GM12878 (cell line): ENCODE results near the gene S1PR3. TPM values are rescaled to one million over a fixed set of nuclear protein-coding genes. Genes with fewer than 3 reads are reported as not detected.

Experiments used
- ATAC-seq: fragments of 200-7000 bp; cut with Tn5 transposase; 3 replicates; pipeline ENCODE4 v1.9.1; 2020; ENCODE audit warnings: mild to moderate bottlenecking, moderate library complexity
- BruUV-seq: library from RNA; stranded (reverse); fragments of 400-500 nt; replicated peaks from 2 replicates; lab custom pipeline; 2021; lab: Mats Ljungman, UMichigan
- CTCF ChIA-PET: fragments of 300-600 bp; sonication (Branson Sonifier 250); formaldehyde crosslinking; extraction: SDS; loops from one replicate; lab custom pipeline; 2021; ENCODE audit warnings: inconsistent platforms; lab: Yijun Ruan, JAX
- POLR2A ChIA-PET: fragments of 350-600 bp; formaldehyde crosslinking; extraction: SDS; loops from one replicate; lab custom pipeline; 2021; ENCODE audit warnings: inconsistent platforms; lab: Charles Lee
- RAD21 ChIA-PET: fragments of 300-600 bp; sonication (Branson Sonifier 250); formaldehyde crosslinking; loops from one replicate; lab custom pipeline; 2023; ENCODE audit warnings: antibody characterized with exemption; ENCODE audit not compliant: unreplicated experiment; lab: Charles Lee
- SMC1A ChIA-PET: fragments of 300-600 bp; sonication (Branson Sonifier 250); formaldehyde crosslinking; loops from one replicate; lab custom pipeline; 2023; ENCODE audit not compliant: unreplicated experiment, uncharacterized antibody; lab: Charles Lee
- DNase-seq: peaks from one replicate; pipeline ENCODE4 v3.0.0-alpha.2; 2011; ENCODE audit warnings: low read depth, low spot score
- FAIRE-seq: peaks from 3 replicates; lab custom pipeline; 2011; peaks lifted over from hg19 to GRCh38; lab: Jason Lieb, UNC
- H2AFZ ChIP-seq: 2 replicates; pipeline ENCODE4 v1.6.0; 2011; ENCODE audit warnings: low read depth, low read length, control low read depth; ENCODE audit not compliant: control insufficient read depth
- H3K27ac ChIP-seq: 2 replicates; pipeline ENCODE4 v1.5.1; 2011; ENCODE audit warnings: control low read depth; ENCODE audit not compliant: control insufficient read depth, insufficient read depth
- H3K27me3 ChIP-seq, 2 experiments: replicated peaks in 1 of 2; 2 replicates each; pipeline versions ENCODE4 v1.6.0 to v1.6.1; 2011; ENCODE audit warnings: low read length in 1 of 2; ENCODE audit not compliant: control insufficient read depth in 2 of 2, insufficient read depth in 2 of 2
- H3K36me3 ChIP-seq, 2 experiments: 2 replicates each; pipeline ENCODE4 v1.5.1; 2011; ENCODE audit warnings: low read length in 1 of 2; ENCODE audit not compliant: control insufficient read depth in 2 of 2, insufficient read depth in 2 of 2
- H3K4me1 ChIP-seq: 2 replicates; pipeline ENCODE4 v1.6.1; 2011; ENCODE audit warnings: mild to moderate bottlenecking, low read length, moderate library complexity, mixed read lengths; ENCODE audit not compliant: control insufficient read depth, insufficient read depth
- H3K4me2 ChIP-seq: 2 replicates; pipeline ENCODE4 v1.6.0; 2011; ENCODE audit warnings: control low read depth; ENCODE audit not compliant: control insufficient read depth, insufficient read depth
- H3K4me3 ChIP-seq: fragments of 200-600 bp; sonication (generic); 2 replicates; pipeline ENCODE4 v1.5.1; 2016
- H3K79me2 ChIP-seq: 2 replicates; pipeline ENCODE4 v1.6.0; 2011; ENCODE audit warnings: low read length; ENCODE audit not compliant: control insufficient read depth, insufficient read depth
- H3K9ac ChIP-seq: 2 replicates; pipeline ENCODE4 v1.8.0; 2011; ENCODE audit warnings: low read length, control low read depth, mixed read lengths; ENCODE audit not compliant: control insufficient read depth, insufficient read depth
- H3K9me3 ChIP-seq: replicated peaks from 3 replicates; pipeline ENCODE4 v1.5.1; 2011; ENCODE audit warnings: mild to moderate bottlenecking, low read length; ENCODE audit not compliant: control insufficient read depth, insufficient read depth
- H4K20me1 ChIP-seq: 2 replicates; pipeline ENCODE4 v1.6.0; 2011; ENCODE audit not compliant: control insufficient read depth, insufficient read depth
- BHLHE40 ChIP-seq, 2 experiments: fragments of 450-650 bp in 1 of 2; IDR thresholded peaks; 2 replicates each; pipeline ENCODE4 v1.6.1; 2011 to 2017; ENCODE audit warnings: low read depth in 2 of 2, borderline replicate concordance in 1 of 2, improper control_type of control experiment in 1 of 2, low read length in 1 of 2, mild to moderate bottlenecking in 1 of 2
- FOS ChIP-seq: IDR thresholded peaks from 3 replicates; pipeline ENCODE4 v1.6.1; 2011; ENCODE audit warnings: borderline replicate concordance; ENCODE audit not compliant: insufficient read length; ENCODE audit errors: extremely low read depth
- HCFC1 ChIP-seq: fragments of 150-350 bp; IDR thresholded peaks from 2 replicates; pipeline ENCODE4 v1.6.1; 2014; ENCODE audit warnings: low read length
- HDAC6 ChIP-seq: fragments of 200-600 bp; sonication (generic); IDR thresholded peaks from one replicate; pipeline ENCODE4 v1.8.0; 2017; ENCODE audit warnings: antibody characterized with exemption; ENCODE audit not compliant: unreplicated experiment
- PAX8 ChIP-seq: fragments of 450-650 bp; IDR thresholded peaks from 2 replicates; pipeline ENCODE4 v1.6.1; 2017; ENCODE audit warnings: mild to moderate bottlenecking, moderate library complexity
- PBX3 ChIP-seq: IDR thresholded peaks from 2 replicates; pipeline ENCODE4 v1.6.1; 2011; ENCODE audit warnings: mild to moderate bottlenecking, low read depth, low read length, moderate library complexity; ENCODE audit not compliant: insufficient replicate concordance
- SREBF1 ChIP-seq: IDR thresholded peaks from 2 replicates; pipeline ENCODE4 v1.6.1; 2012; ENCODE audit warnings: mild to moderate bottlenecking, low read length
- TCF7 ChIP-seq: IDR thresholded peaks from 2 replicates; pipeline ENCODE4 v1.6.1; 2014; ENCODE audit warnings: antibody characterized with exemption, borderline replicate concordance
- ZSCAN29 ChIP-seq: fragments of 450-650 bp; IDR thresholded peaks from 2 replicates; pipeline ENCODE4 v1.6.1; 2017; ENCODE audit warnings: mild to moderate bottlenecking, moderate library complexity
- WGBS: methylation state at CpG from one replicate; pipeline ENCODE4 v1.1.6; 2016; ENCODE audit warnings: low lambda C conversion rate; ENCODE audit not compliant: insufficient replicate concordance, insufficient coverage; ENCODE audit errors: missing lambda C conversion rate; 5-methylcytosine and 5-hydroxymethylcytosine counted together
- in situ Hi-C: fragments of 300-500 bp; cut with MboI; formaldehyde crosslinking; loops from 9 replicates; pipeline ENCODE4 v1.14.3; 2018; ENCODE audit warnings: mixed read lengths
- intact Hi-C: fragments of 100-400 bp; cut with micrococcal nuclease; formaldehyde crosslinking; loops from one replicate; pipeline ENCODE4 v1.14.2; 2022; ENCODE audit not compliant: unreplicated experiment
- polyA plus RNA-seq, 11 experiments: library from polyadenylated mRNA; depleted of rRNA in 4 of 11; unstranded in 6 of 11; stranded (reverse) in 5 of 11; fragments of >200 nt; fragmentation: Nextera tagmentation in 4 of 11; fragmentation: Illumina TruSeq in 1 of 11; extraction: Ambion mirVana in 4 of 11; extraction: Trizol in 1 of 11; gene quantifications; 1 replicate in 1 of 11; 2 replicates in 10 of 11; pipeline versions ENCODE4 v1.2.1 to v1.2.3, GENCODE V29; 2011 to 2016; ENCODE audit warnings: inconsistent platforms in 2 of 11, missing spikeins in 2 of 11, low read depth in 1 of 11
- total RNA-seq, 4 experiments: library from RNA; depleted of rRNA in 3 of 4; stranded (reverse); fragments of >200 nt in 3 of 4; fragmentation: Illumina TruSeq in 1 of 4; extraction: Trizol in 1 of 4; gene quantifications; 2 replicates each; pipeline versions ENCODE4 v1.2.1 to v1.2.3, GENCODE V29; 2013 to 2021

Gene S1PR3
- total and polyA plus RNA-seq, 10 of the 15 experiments (the other 5 are each of a cell fraction or from before 2014, with no cell fraction given): 0.01 to 0.18 (median 0.01) TPM; not detected in 7

DNA sequence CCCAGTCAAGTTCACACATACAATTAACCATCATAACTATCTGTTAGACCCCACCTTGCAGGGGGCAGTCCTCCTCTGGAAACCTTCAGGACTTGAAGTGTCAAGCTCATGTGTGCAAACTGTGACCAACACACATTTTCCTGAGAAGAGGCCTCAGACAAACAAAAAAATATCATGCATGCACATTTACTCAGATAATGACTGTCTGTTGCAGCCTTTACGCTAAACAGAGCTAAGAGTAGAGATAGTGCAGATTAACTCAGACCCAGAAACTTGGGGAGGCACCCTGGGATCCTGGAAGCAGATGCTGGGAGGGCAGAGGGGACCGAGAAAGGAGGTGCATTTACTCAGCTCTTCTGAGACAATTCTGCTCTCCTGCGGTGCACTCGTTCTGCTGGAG lies 3.6 kb upstream of the S1PR3 start:
- no peaks in the 10 kb centered on the region for H3K9me3 ChIP-seq
- WGBS: 49% methylated on average over 4 of the region's 4 CpGs
- no peak for TF ChIP-seq SREBF1
- TF ChIP-seq HDAC6: no peak
- TF ChIP-seq BHLHE40 (IDR thresholded peaks at IDR 0.05; ENCODE audit: borderline replicate concordance in 1 of 2, low read depth in 2 of 2, low read length in 1 of 2): no peak
- TF ChIP-seq PBX3: no peak
- no peak for TF ChIP-seq ZSCAN29
- TF ChIP-seq FOS: no peak
- no peak for TF ChIP-seq PAX8
- TF ChIP-seq HCFC1: no peak
- TF ChIP-seq TCF7: no peak
- POLR2A ChIA-PET: no interaction called here
- RAD21 ChIA-PET: no interaction called here
- intact Hi-C loops (no loop called here), in situ Hi-C loops (no loop called here)
- no peaks in the 10 kb centered on the region for H3K79me2 ChIP-seq
- H3K4me2 ChIP-seq: no peak overlapping the region
- ATAC-seq (no peak), DNase-seq (no peak), FAIRE-seq (no peak)
- SMC1A ChIA-PET: no interaction called here
- no peaks in the 10 kb centered on the region; the same call in 1 of the 2 replicates for H3K4me1 ChIP-seq
- H3K9ac ChIP-seq: no peak overlapping the region
- no peak overlapping the region for H3K4me3 ChIP-seq
- H3K27ac ChIP-seq: no peak overlapping the region
- H4K20me1 ChIP-seq: no peaks in the 10 kb centered on the region
- no peaks in the 10 kb centered on the region for H3K36me3 ChIP-seq
- H2AFZ ChIP-seq: no peak overlapping the region
- CTCF ChIA-PET: no interaction called here
- H3K27me3 ChIP-seq: peaks cover 1 to 3% of the 10 kb centered on the region in 2 experiments; a peak in 2 of 4 replicates
- no TSS peak for BruUV-seq
